ENCODE data around the gene GSG1. TPM values are rescaled to one million over a fixed set of nuclear protein-coding genes. Genes with fewer than 3 reads are reported as not detected.

Gene GSG1
- total and polyA plus RNA-seq, 4 donors = not detected

DNA sequence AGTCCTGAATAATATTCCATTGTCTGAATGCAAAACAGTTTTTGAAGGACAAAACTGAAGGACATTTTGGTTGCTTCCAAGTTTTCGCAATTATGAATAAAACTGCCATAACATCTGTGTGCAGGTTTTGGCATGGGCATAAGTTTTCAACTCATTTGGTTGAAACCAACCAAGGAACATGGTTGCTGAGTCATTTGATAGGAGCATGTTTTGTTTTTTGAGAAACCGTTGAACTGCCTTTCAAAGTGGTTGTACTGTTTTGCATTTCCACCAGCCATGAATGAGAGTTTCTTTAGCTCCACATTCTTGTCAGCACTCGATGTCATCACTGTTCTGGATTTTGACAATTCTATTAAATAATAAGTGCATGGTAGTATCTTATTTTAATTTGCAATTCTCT is 23.0 kb upstream of the GSG1 start:
- WGBS, 2 donors = 83 to 86% methylated on average over 3 of the region's 3 CpGs
- Histone ChIP-seq H3K36me3 (ENCODE audit: control insufficient read depth in 4 of 4, insufficient read depth in 4 of 4, low read length in 4 of 4) (no peaks in the 10 kb centered on the region), H3K4me3 (no peak overlapping the region), H3K9me3 (ENCODE audit: control insufficient read depth in 4 of 4, insufficient read depth in 3 of 4, low read length in 3 of 4) (no peaks in the 10 kb centered on the region), H3K27ac (ENCODE audit: low read depth in 1 of 2, low read length in 1 of 2) (no peak overlapping the region), H3K27me3 (ENCODE audit: control insufficient read depth in 3 of 3, insufficient read depth in 3 of 3, low read length in 2 of 3) (no peaks in the 10 kb centered on the region), H3K9ac (ENCODE audit: insufficient read depth in 1 of 2, low read length in 2 of 2) (no peak overlapping the region), H3K4me1 (ENCODE audit: control insufficient read depth in 5 of 5, insufficient read depth in 5 of 5, low read length in 5 of 5) (peaks cover 0 to 20% (median 4%) of the 10 kb centered on the region in 5 donors)
- DNase-seq = no peak
- no peak for ATAC-seq (ENCODE audit: insufficient read depth, low FRiP score)
- TF ChIP-seq, protein P1, sequence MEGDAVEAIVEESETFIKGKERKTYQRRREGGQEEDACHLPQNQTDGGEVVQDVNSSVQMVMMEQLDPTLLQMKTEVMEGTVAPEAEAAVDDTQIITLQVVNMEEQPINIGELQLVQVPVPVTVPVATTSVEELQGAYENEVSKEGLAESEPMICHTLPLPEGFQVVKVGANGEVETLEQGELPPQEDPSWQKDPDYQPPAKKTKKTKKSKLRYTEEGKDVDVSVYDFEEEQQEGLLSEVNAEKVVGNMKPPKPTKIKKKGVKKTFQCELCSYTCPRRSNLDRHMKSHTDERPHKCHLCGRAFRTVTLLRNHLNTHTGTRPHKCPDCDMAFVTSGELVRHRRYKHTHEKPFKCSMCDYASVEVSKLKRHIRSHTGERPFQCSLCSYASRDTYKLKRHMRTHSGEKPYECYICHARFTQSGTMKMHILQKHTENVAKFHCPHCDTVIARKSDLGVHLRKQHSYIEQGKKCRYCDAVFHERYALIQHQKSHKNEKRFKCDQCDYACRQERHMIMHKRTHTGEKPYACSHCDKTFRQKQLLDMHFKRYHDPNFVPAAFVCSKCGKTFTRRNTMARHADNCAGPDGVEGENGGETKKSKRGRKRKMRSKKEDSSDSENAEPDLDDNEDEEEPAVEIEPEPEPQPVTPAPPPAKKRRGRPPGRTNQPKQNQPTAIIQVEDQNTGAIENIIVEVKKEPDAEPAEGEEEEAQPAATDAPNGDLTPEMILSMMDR (IDR thresholded peaks at IDR 0.05; ENCODE audit: control extremely low read depth, extremely low read depth) = no peak

DNA sequence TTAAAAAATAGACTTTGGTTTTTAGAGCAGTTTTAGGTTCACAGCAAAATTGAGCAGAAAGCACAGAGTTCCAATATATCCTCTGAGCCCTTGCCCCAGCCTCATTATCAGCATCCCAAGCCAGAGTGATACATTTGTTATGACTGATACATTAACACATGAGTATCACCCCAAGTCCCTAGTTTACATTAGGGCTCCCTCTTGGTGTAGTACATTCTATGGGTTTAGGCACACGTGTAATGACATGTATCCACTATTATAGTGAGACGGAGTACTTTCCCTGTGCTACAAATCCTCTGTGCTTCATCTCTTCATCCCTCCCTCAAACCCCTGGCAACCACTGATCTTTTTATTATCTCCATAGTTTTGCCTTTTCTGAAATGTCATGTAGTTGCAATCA is 22.5 kb upstream of the GSG1 start:
- Histone ChIP-seq H3K27ac (ENCODE audit: low read depth in 1 of 2, low read length in 1 of 2) (no peak overlapping the region), H3K27me3 (ENCODE audit: control insufficient read depth in 3 of 3, insufficient read depth in 3 of 3, low read length in 2 of 3) (no peaks in the 10 kb centered on the region), H3K4me3 (no peak overlapping the region), H3K36me3 (ENCODE audit: control insufficient read depth in 4 of 4, insufficient read depth in 4 of 4, low read length in 4 of 4) (no peaks in the 10 kb centered on the region), H3K4me1 (ENCODE audit: control insufficient read depth in 5 of 5, insufficient read depth in 5 of 5, low read length in 5 of 5) (peaks cover 0 to 15% (median 3%) of the 10 kb centered on the region in 5 donors), H3K9ac (ENCODE audit: insufficient read depth in 1 of 2, low read length in 2 of 2) (no peak overlapping the region), H3K9me3 (ENCODE audit: control insufficient read depth in 4 of 4, insufficient read depth in 3 of 4, low read length in 3 of 4) (no peaks in the 10 kb centered on the region)
- TF ChIP-seq, protein P1 (IDR thresholded peaks at IDR 0.05; ENCODE audit: control extremely low read depth, extremely low read depth) = no peak
- DNase-seq = no peak
- ATAC-seq (ENCODE audit: insufficient read depth, low FRiP score) = no peak
- WGBS, 2 donors = 96% methylated on average over 2 of the region's 2 CpGs

DNA sequence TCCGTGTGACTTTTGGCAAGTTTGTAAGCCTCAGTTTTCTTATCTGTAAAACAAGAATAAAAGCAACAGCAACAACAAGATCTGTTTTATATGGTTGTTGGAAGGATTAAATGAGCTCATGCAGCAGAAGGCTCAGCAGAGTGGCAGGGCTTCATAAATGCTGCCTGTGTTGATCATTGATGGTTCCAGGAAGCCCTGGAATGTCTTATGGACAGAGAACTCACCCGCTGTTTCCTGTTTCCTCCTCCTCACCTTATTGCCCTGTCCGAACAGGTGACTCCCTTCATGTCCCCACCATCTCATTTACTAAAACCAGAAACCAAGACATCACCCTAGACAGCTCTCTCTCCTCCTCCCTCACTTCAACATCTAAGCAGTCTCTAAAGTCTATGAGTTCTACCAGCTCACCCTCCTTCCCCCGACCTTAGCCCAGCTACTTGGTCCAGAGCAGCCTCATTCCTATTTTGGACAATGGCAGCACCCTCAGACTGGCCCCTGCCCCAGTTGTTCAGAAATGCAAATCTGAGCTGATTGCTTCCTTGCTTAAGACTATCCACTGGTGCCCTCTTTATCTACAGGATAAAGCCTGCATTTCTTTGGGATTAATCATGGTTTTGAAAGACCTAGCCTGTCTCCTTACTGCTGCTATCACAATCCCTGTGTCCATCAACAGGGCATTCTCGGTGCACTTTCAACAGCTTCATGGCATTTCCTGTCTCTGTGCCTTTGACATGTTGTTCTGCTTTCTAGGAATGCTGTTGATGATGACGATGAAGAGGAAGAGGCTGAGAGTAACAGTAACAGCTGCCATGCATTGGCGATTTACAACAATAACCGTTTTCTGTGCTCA is 21.4 kb upstream of the GSG1 start:
- Histone ChIP-seq H3K4me3 (no peak overlapping the region), H3K9ac (ENCODE audit: insufficient read depth in 1 of 2, low read length in 2 of 2) (no peak overlapping the region), H3K27ac (ENCODE audit: low read depth in 1 of 2, low read length in 1 of 2) (no peak overlapping the region), H3K27me3 (ENCODE audit: control insufficient read depth in 3 of 3, insufficient read depth in 3 of 3, low read length in 2 of 3) (no peaks in the 10 kb centered on the region), H3K9me3 (ENCODE audit: control insufficient read depth in 4 of 4, insufficient read depth in 3 of 4, low read length in 3 of 4) (no peaks in the 10 kb centered on the region), H3K36me3 (ENCODE audit: control insufficient read depth in 4 of 4, insufficient read depth in 4 of 4, low read length in 4 of 4) (no peaks in the 10 kb centered on the region), H3K4me1 (ENCODE audit: control insufficient read depth in 5 of 5, insufficient read depth in 5 of 5, low read length in 5 of 5) (peaks cover 0 to 7% (median 1%) of the 10 kb centered on the region in 5 donors)
- DNase-seq (no peak), ATAC-seq (ENCODE audit: insufficient read depth, low FRiP score) (no peak)
- TF ChIP-seq, protein P1 (IDR thresholded peaks at IDR 0.05; ENCODE audit: control extremely low read depth, extremely low read depth) = no peak
- 68 to 69% methylated on average over 8 of the region's 8 CpGs for WGBS, 2 donors

Measured in lung (tissue), 12 donors.